Neural cell (in vitro differentiated cells): ENCODE measurements around the gene MRPL48. TPM values are rescaled to one million over a fixed set of nuclear protein-coding genes. Genes with fewer than 3 reads are reported as not detected.
"Not testable (repeated sequence)": the region's sequence is repeated elsewhere in the genome, so short reads cannot be mapped to it uniquely, and the experiment has no call there.

ENCODE experiments used
- H2AFZ ChIP-seq: fragments of 200-600, 300-800 bp; sonication (generic), shearing (Covaris generic); 2 replicates; pipeline ENCODE4 v1.6.0; 2014; ENCODE audit warnings: low read depth, mild to moderate bottlenecking, antibody characterized with exemption, low read length, moderate library complexity
- H3F3A ChIP-seq: fragments of 200-600 bp; shearing (Covaris generic); 2 replicates; pipeline ENCODE4 v1.6.1; 2016; ENCODE audit warnings: mild to moderate bottlenecking, moderate library complexity, mixed read lengths, antibody characterized with exemption, low read length; ENCODE audit not compliant: insufficient read depth, poor library complexity, severe bottlenecking
- H3K27ac ChIP-seq: fragments of 200-600, 300-800 bp; sonication (generic), shearing (Covaris generic); 2 replicates; pipeline ENCODE4 v1.5.1; 2014; ENCODE audit warnings: mild to moderate bottlenecking, low read length, moderate library complexity
- H3K27me3 ChIP-seq: fragments of 300-800, 200-600 bp; sonication (generic), shearing (Covaris generic); 2 replicates; pipeline ENCODE4 v1.6.0; 2014; ENCODE audit warnings: mild to moderate bottlenecking, low read depth, low read length, moderate library complexity; ENCODE audit not compliant: insufficient read depth
- H3K36me3 ChIP-seq: fragments of 300-800, 200-600 bp; sonication (generic), shearing (Covaris generic); 2 replicates; pipeline ENCODE4 v1.5.1; 2014; ENCODE audit warnings: mild to moderate bottlenecking, antibody characterized with exemption, low read length, moderate library complexity; ENCODE audit not compliant: insufficient read depth
- H3K4me2 ChIP-seq: fragments of 300-800, 200-600 bp; sonication (generic), shearing (Covaris generic); 2 replicates; pipeline ENCODE4 v1.6.0; 2014; ENCODE audit warnings: mild to moderate bottlenecking, low read length
- H3K4me3 ChIP-seq: fragments of 300-800, 200-600 bp; sonication (generic), shearing (Covaris generic); 2 replicates; pipeline ENCODE4 v1.5.1; 2014; ENCODE audit warnings: mild to moderate bottlenecking, low read length, moderate library complexity
- H3K79me2 ChIP-seq: fragments of 200-600 bp; shearing (Covaris generic); replicated peaks from 2 replicates; pipeline ENCODE4 v1.6.0; 2014; ENCODE audit warnings: mild to moderate bottlenecking, low read length, moderate library complexity; ENCODE audit not compliant: insufficient read depth
- H3K9ac ChIP-seq: fragments of 300-800, 200-600 bp; sonication (generic), shearing (Covaris generic); 2 replicates; pipeline ENCODE4 v1.6.1; 2016; ENCODE audit warnings: mild to moderate bottlenecking, low read length, mixed read lengths
- H3K9me2 ChIP-seq: fragments of 200-600 bp; shearing (Covaris generic); 2 replicates; pipeline ENCODE4 v1.6.1; 2016; ENCODE audit warnings: mild to moderate bottlenecking, low read length, mixed read lengths; ENCODE audit not compliant: insufficient read depth
- H3K9me3 ChIP-seq: fragments of 200-600, 300-800 bp; sonication (generic), shearing (Covaris generic); 2 replicates; pipeline ENCODE4 v1.6.1; 2016; ENCODE audit warnings: mild to moderate bottlenecking, mixed run types, low read length, moderate library complexity, mixed read lengths
- H4K20me1 ChIP-seq: fragments of 200-600 bp; shearing (Covaris generic); 2 replicates; pipeline ENCODE4 v1.6.1; 2016; ENCODE audit warnings: mild to moderate bottlenecking, mixed run types; ENCODE audit not compliant: insufficient read depth
- CTCF ChIP-seq: fragments of 450-650 bp; IDR thresholded peaks from 2 replicates; pipeline ENCODE4 v1.5.1; 2014; ENCODE audit warnings: antibody characterized with exemption, mild to moderate bottlenecking, moderate library complexity; ENCODE audit not compliant: poor library complexity, severe bottlenecking
- EP300 ChIP-seq: fragments of 450-650 bp; conservative IDR thresholded peaks from 2 replicates; pipeline ENCODE4 v1.6.1; 2014; ENCODE audit warnings: antibody characterized with exemption, mild to moderate bottlenecking, moderate library complexity; ENCODE audit not compliant: poor library complexity, severe bottlenecking
- EZH2 ChIP-seq: fragments of 200-600, 300-800 bp; shearing (Covaris generic), sonication (generic); IDR thresholded peaks from 2 replicates; pipeline ENCODE4 v1.6.1; 2014; ENCODE audit warnings: antibody characterized with exemption, low read length, borderline replicate concordance, mild to moderate bottlenecking; ENCODE audit not compliant: insufficient read depth, poor library complexity, severe bottlenecking
- MXI1 ChIP-seq: fragments of 450-650 bp; conservative IDR thresholded peaks from 2 replicates; pipeline ENCODE4 v1.6.1; 2014; ENCODE audit warnings: antibody characterized with exemption, mild to moderate bottlenecking; ENCODE audit not compliant: poor library complexity, severe bottlenecking
- POLR2AphosphoS5 ChIP-seq: IDR thresholded peaks from 2 replicates; pipeline ENCODE4 v1.6.1; 2012
- RAD21 ChIP-seq: fragments of 450-650 bp; conservative IDR thresholded peaks from 2 replicates; pipeline ENCODE4 v1.6.1; 2014; ENCODE audit warnings: antibody characterized with exemption, mild to moderate bottlenecking, moderate library complexity
- SMC3 ChIP-seq: fragments of 450-650 bp; conservative IDR thresholded peaks from 2 replicates; pipeline ENCODE4 v1.6.1; 2014; ENCODE audit warnings: antibody characterized with exemption, mild to moderate bottlenecking, moderate library complexity; ENCODE audit not compliant: poor library complexity
- TAF1 ChIP-seq: IDR thresholded peaks from 2 replicates; pipeline ENCODE4 v1.6.1; 2012; ENCODE audit warnings: low read depth
- polyA plus RNA-seq: library from polyadenylated mRNA; depleted of rRNA; stranded (reverse); fragments of >200 nt; gene quantifications from 2 replicates; pipeline ENCODE4 v1.2.3, GENCODE V29; 2014
- TF ChIP-seq, protein P1 (sequence below): IDR thresholded peaks from 2 replicates; pipeline ENCODE4 v1.6.1; 2012; ENCODE audit warnings: borderline replicate concordance

Gene MRPL48
- polyA plus RNA-seq, 1 donor from 2014 or later: 98.3 TPM

DNA sequence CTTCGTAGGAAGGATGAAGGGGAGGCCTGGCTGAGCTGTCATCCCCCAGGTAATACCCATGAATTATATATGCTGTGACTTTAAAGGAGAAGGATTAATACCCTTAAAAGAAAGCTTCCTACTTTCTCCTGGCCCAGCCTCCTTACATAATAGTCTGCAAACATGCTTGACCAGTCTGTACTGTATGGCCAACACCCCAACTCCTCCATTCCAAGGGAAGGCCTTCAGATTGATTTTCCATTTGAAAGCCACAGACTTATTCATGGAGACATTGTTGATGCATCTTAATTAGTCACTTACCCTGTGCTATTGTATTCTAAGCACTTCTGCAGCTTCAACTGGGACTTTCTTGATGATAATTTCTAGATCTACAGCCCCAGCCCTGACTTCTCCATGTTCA lies 91.1 kb downstream of the MRPL48 start:
- Histone ChIP-seq H3K9me2 (no peaks in the 10 kb centered on the region), H3K79me2 (peaks cover 33% of the 10 kb centered on the region), H3K4me2 (no peak overlapping the region), H3K9me3 (no peaks in the 10 kb centered on the region), H3K4me3 (no peak overlapping the region), H3K9ac (no peak overlapping the region), H3K36me3 (no peaks in the 10 kb centered on the region), H3K27ac (no peak overlapping the region), H3K27me3 (no peaks in the 10 kb centered on the region), H4K20me1 (no peaks in the 10 kb centered on the region), H3F3A (no peaks in the 10 kb centered on the region), H2AFZ (no peak overlapping the region)
- TF ChIP-seq EP300 (no peak), RAD21 (no peak), CTCF (no peak), POLR2AphosphoS5 (no peak), EZH2 (no peak), TAF1 (no peak), MXI1 (no peak), SMC3 (no peak)
- TF ChIP-seq, protein P1, sequence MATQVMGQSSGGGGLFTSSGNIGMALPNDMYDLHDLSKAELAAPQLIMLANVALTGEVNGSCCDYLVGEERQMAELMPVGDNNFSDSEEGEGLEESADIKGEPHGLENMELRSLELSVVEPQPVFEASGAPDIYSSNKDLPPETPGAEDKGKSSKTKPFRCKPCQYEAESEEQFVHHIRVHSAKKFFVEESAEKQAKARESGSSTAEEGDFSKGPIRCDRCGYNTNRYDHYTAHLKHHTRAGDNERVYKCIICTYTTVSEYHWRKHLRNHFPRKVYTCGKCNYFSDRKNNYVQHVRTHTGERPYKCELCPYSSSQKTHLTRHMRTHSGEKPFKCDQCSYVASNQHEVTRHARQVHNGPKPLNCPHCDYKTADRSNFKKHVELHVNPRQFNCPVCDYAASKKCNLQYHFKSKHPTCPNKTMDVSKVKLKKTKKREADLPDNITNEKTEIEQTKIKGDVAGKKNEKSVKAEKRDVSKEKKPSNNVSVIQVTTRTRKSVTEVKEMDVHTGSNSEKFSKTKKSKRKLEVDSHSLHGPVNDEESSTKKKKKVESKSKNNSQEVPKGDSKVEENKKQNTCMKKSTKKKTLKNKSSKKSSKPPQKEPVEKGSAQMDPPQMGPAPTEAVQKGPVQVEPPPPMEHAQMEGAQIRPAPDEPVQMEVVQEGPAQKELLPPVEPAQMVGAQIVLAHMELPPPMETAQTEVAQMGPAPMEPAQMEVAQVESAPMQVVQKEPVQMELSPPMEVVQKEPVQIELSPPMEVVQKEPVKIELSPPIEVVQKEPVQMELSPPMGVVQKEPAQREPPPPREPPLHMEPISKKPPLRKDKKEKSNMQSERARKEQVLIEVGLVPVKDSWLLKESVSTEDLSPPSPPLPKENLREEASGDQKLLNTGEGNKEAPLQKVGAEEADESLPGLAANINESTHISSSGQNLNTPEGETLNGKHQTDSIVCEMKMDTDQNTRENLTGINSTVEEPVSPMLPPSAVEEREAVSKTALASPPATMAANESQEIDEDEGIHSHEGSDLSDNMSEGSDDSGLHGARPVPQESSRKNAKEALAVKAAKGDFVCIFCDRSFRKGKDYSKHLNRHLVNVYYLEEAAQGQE: no peak

GRCh38 chr11:73880449-73880848 lies 92.8 kb downstream of the MRPL48 start:
- not testable (repeated sequence) for H2AFZ ChIP-seq, H3K4me3 ChIP-seq, H3K9me3 ChIP-seq

DNA sequence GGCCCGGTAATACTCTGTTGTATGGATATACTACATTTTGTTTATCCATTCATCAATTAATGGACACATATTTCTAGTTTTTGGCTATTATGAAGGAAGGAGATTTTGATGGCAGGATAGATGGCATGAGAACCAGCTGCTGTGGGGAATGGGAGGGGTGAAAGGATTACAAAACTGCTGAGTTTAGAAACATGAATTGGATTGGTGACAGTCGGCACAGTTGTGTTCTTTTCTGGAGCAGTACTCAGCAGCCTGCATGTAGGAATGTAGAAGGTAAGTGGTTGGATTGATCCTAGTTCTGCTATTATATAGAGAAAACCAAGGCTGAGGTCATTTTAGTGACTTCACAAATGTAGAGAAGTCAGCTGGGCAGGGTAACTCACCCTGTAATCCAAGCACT lies 96.2 kb downstream of the MRPL48 start:
- Histone ChIP-seq H3K4me2 (no peak overlapping the region), H3K27me3 (no peaks in the 10 kb centered on the region), H3F3A (no peaks in the 10 kb centered on the region), H3K79me2 (no peaks in the 10 kb centered on the region), H3K27ac (no peak overlapping the region), H3K9me2 (no peaks in the 10 kb centered on the region), H3K36me3 (no peaks in the 10 kb centered on the region), H4K20me1 (no peaks in the 10 kb centered on the region), H3K4me3 (no peak overlapping the region), H3K9me3 (no peaks in the 10 kb centered on the region), H3K9ac (no peak overlapping the region), H2AFZ (no peak overlapping the region)
- TF ChIP-seq, protein P1: no peak
- no peak for TF ChIP-seq CTCF

More at GRCh38 chr11:73880449-73880848, 92.8 kb downstream of the MRPL48 start:
- H3K9me2 ChIP-seq, H3F3A ChIP-seq, H3K27me3 ChIP-seq, H3K4me2 ChIP-seq, H3K36me3 ChIP-seq, H3K9ac ChIP-seq, H4K20me1 ChIP-seq, H3K27ac ChIP-seq: not testable (repeated sequence)
- H3K79me2 ChIP-seq: peaks cover 21% of the 10 kb centered on the region
